T47D (cell line): ENCODE data around the gene GMPR2.
A peak's percentile ranks its signal among the peaks of the same experiment; 100 is the strongest.

Source experiments
- DNase-seq, 2 experiments: peaks; one replicate each; pipeline versions ENCODE4 v3.0.0 to v3.0.0-alpha.2; 2011 to 2012; ENCODE audit warnings: low read depth in 1 of 2, low spot score in 1 of 2
- JUND ChIP-seq: IDR thresholded peaks from 2 replicates; pipeline ENCODE4 v1.6.1; 2012; ENCODE audit warnings: low read depth
- in situ Hi-C: cut with HindIII; loops from 2 replicates; pipeline ENCODE4 v1.10.0; 2016; ENCODE audit warnings: low sequenced_read_pairs, low pct_unique_long_range_greater_than_20kb

Gene GMPR2

GRCh38 chr14:24232645-24233537, at the start of gene GMPR2:
TSS of gene GMPR2 (plus strand) at chr14:24232929. CDS start at chr14:24233254, 325 bp downstream.
- DNase-seq, result no peak
- no peak for TF ChIP-seq JUND
- in situ Hi-C loops, result no loop called here

DNA sequence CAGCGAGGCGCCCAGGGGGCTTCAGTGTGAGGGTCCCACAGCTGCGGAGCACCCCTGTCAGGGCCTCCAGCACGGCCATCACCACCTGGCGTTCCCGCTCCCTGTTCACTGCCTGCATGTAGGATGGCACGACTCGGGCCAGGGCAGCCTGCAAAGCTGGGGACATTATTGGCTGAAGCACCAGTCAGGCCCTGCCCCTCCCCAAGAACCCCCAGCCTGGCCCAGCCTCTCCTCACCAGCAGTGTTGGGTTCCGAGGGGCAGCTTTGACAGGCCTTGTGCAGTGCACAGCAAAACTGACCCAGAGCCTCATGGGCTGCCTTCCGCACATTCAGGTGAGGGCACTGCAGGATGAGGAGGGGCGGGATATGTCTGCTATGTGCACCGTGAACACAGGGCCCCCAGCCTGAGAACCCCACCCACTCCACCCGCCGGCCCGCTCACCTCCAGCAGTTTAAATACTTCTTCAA, 49.7 kb upstream of the GMPR2 start:
- DNase-seq, result no peak
- no peak for TF ChIP-seq JUND
- in situ Hi-C loops, result no loop called here

- in situ Hi-C loops, result no loop called here
- no peak for TF ChIP-seq JUND
- DNase-seq, result no peak
Measured at GRCh38 chr14:24184104-24184970, 48.4 kb upstream of the GMPR2 start.

GRCh38 chr14:24185026-24185425, 47.7 kb upstream of the GMPR2 start:
- no peak for TF ChIP-seq JUND
- in situ Hi-C loops, result no loop called here

DNA sequence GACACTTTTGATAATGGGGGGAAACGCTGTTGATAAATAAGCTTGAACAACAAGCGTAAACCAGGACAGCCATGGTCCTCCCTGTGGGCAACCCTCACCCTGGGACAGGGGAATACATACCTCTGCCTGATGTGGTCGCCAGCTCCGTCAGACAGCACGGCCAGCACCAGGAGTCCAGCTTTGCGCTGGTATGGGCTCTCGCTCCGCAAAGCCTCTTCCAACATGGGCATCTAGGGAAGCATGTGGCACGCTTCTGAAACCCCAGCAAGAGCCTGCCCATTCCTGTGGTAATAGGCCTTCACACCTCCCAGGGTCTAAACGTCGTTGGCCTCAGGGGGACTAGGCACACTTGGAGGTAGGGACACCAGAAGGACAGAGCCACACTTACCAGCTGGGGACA, 47.0 kb upstream of the GMPR2 start:
- TF ChIP-seq JUND, result no peak
- in situ Hi-C loops, result no loop called here
- DNase-seq, result no peak

More at GRCh38 chr14:24185026-24185425, 47.7 kb upstream of the GMPR2 start:
- no peak for DNase-seq

GRCh38 chr14:24186831-24187538, 45.7 kb upstream of the GMPR2 start:
- no peak for DNase-seq
- in situ Hi-C loops, result no loop called here
- TF ChIP-seq JUND, result no peak

DNA sequence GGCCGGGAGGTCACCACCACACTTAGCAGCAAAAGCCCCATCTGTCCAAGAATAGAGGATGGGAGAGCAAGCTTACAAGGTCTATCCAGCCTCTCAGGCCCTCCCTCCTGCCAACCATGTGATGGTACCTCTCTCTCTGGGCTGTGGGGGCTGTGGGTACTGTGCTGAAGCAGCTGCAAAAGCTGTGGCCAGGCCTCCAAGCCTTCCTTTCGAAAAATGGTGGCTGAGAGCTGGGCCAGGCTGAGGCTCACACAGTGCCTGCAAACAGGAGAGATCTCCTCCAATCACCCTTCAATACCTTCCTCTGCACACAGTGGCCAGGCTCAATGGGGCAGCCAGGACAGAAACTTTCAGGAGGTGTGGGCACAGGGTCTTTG, 45.2 kb upstream of the GMPR2 start:
- in situ Hi-C loops, result no loop called here
- no peak for TF ChIP-seq JUND
- no peak for DNase-seq

DNA sequence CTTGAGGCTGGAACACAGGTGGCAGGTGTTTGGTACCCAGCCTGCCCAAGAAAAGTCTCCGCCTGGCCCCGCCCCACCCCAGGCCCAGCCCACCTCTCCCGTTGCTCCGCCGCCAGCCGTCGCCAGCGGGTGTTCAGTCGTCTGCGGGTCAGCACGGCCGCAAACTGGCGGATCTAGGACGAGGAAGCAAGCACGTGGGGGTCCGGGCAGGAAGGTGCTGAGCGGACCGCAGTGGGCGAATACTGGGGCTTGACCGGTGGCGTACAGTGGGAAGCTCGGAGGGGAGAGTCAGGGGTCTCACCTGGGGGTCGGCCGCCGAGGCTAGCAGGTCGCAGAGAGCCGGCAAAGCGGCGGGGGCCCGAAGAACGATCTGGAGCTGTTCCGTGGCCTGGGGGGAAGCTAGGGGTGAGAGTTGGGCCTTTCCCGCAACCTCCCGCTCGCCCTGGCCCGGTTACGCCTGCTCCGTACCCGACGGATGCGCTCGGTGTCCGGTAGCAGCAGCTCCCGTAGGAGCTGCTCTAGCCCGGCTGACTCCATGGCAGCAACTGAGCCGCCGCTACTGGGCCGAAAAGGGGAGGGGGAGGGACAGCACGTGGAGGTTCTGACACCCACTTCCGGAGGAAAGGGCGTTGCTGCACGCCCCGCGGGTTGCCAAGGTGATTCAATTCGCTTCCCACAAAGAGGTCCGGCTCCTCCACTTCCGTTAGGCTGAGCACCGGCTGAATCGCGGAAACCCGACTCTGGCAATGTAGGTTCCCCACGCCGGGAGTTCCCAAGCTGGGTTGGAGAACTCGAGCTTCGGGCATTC, 44.3 kb upstream of the GMPR2 start, which contains the start of gene IPO4:
Gene IPO4, minus strand, starts transcription at position 566 of the 808 bp plus-strand sequence. Its CDS starts 29 bp downstream, at position 537.
- peak; percentile 90 to 97 for DNase-seq
- no peak for TF ChIP-seq JUND
- in situ Hi-C loops, result no loop called here

DNA sequence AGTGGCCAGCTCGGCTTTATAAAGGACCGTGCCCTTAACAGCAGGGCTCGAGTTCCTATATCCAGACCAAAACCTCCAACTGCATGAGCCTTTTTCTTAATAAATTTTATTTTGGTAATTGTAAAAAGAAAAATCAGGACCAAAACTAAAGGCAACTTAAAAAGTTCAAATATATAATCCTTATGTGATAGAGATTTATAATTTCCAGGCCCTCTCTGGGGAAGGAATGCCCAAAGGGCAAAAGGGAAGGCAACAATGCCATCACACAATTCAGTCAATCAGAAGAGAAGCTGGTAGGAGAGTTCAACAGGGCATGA, 43.7 kb upstream of the GMPR2 start:
- no peak for DNase-seq
- TF ChIP-seq JUND, result no peak
- in situ Hi-C loops, result no loop called here

GRCh38 chr14:24189460-24189859, 43.3 kb upstream of the GMPR2 start:
- TF ChIP-seq JUND, result no peak
- in situ Hi-C loops, result no loop called here
- DNase-seq, result no peak

GRCh38 chr14:24190416-24190815, 42.3 kb upstream of the GMPR2 start:
- in situ Hi-C loops, result no loop called here
- no peak for TF ChIP-seq JUND
- no peak for DNase-seq

- no peak for TF ChIP-seq JUND
- DNase-seq, result no peak
- in situ Hi-C loops, result no loop called here
Measured at GRCh38 chr14:24192933-24193332, 39.8 kb upstream of the GMPR2 start.
